ENCODE data around the gene TBK1.

Gene TBK1

GRCh38 chr12:64451687-64452558, at the start of gene TBK1:
Gene TBK1, plus strand, starts transcription at chr12:64452120. Its CDS starts 3,751 bp downstream, at chr12:64455871.
- DNase-seq, result peak; percentile 69

- no peak for DNase-seq
Observed at GRCh38 chr12:64402181-64402580, 49.7 kb upstream of the TBK1 start.

GRCh38 chr12:64403707-64404469, 48.0 kb upstream of the TBK1 start, which contains the start of gene XPOT:
Gene XPOT, plus strand, starts transcription at chr12:64404392. Its CDS starts 5,644 bp downstream, at chr12:64410036.
- DNase-seq, result peak; percentile 94

- peak; percentile 82 for DNase-seq
Observed at GRCh38 chr12:64404470-64405256, 47.3 kb upstream of the TBK1 start.

GRCh38 chr12:64407342-64408223, 44.3 kb upstream of the TBK1 start:
- no peak for DNase-seq

GRCh38 chr12:64411427-64411826, 40.5 kb upstream of the TBK1 start:
- DNase-seq, result no peak

- no peak for DNase-seq
Observed at GRCh38 chr12:64412459-64412858, 39.5 kb upstream of the TBK1 start.

GRCh38 chr12:64413884-64414283, 38.0 kb upstream of the TBK1 start:
- DNase-seq, result no peak

GRCh38 chr12:64418209-64418608, 33.7 kb upstream of the TBK1 start:
- no peak for DNase-seq

- no peak for DNase-seq
Observed at GRCh38 chr12:64419696-64420095, 32.2 kb upstream of the TBK1 start.

- no peak for DNase-seq
Observed at GRCh38 chr12:64427988-64428387, 23.9 kb upstream of the TBK1 start.

- DNase-seq, result no peak
Observed at GRCh38 chr12:64428956-64429355, 23.0 kb upstream of the TBK1 start.

GRCh38 chr12:64430886-64431285, 21.0 kb upstream of the TBK1 start:
- no peak for DNase-seq

GRCh38 chr12:64431791-64432190, 20.1 kb upstream of the TBK1 start:
- no peak for DNase-seq

GRCh38 chr12:64433915-64434314, 18.0 kb upstream of the TBK1 start:
- no peak for DNase-seq

GRCh38 chr12:64440100-64440499, 11.8 kb upstream of the TBK1 start:
- DNase-seq, result no peak

- no peak for DNase-seq
Observed at GRCh38 chr12:64445490-64445889, 6.4 kb upstream of the TBK1 start.

GRCh38 chr12:64446295-64446694, 5.6 kb upstream of the TBK1 start:
- no peak for DNase-seq

- DNase-seq, result no peak
Observed at GRCh38 chr12:64450057-64450640, 1.8 kb upstream of the TBK1 start.

GRCh38 chr12:64450711-64451486, 1.0 kb upstream of the TBK1 start:
- DNase-seq, result no peak
